Glutamatergic neuron (in vitro differentiated cells): ENCODE data around the gene TANC1. TPM values are rescaled to one million over a fixed set of nuclear protein-coding genes. Genes with fewer than 3 reads are reported as not detected.

Experiments
- DNase-seq: peaks from one replicate; pipeline ENCODE4 v3.0.0; 2022
- H3K27ac Mint-ChIP-seq: one replicate; pipeline ENCODE4 v1.8.0; 2020; ENCODE audit warnings: mild to moderate bottlenecking, mixed read lengths, inconsistent platforms; ENCODE audit not compliant: unreplicated experiment
- H3K27me3 Mint-ChIP-seq: one replicate; pipeline ENCODE4 v1.8.0; 2020; ENCODE audit warnings: mild to moderate bottlenecking, moderate library complexity, mixed read lengths, inconsistent platforms; ENCODE audit not compliant: unreplicated experiment
- H3K36me3 Mint-ChIP-seq: one replicate; pipeline ENCODE4 v1.8.0; 2020; ENCODE audit warnings: mild to moderate bottlenecking, mixed read lengths, inconsistent platforms; ENCODE audit not compliant: unreplicated experiment
- H3K4me1 Mint-ChIP-seq: one replicate; pipeline ENCODE4 v1.8.0; 2020; ENCODE audit warnings: mild to moderate bottlenecking, low read depth, mixed read lengths, inconsistent platforms; ENCODE audit not compliant: unreplicated experiment
- H3K4me3 Mint-ChIP-seq: one replicate; pipeline ENCODE4 v1.8.0; 2020; ENCODE audit warnings: mild to moderate bottlenecking, mixed read lengths, inconsistent platforms; ENCODE audit not compliant: unreplicated experiment
- H3K9me3 Mint-ChIP-seq: one replicate; pipeline ENCODE4 v1.8.0; 2020; ENCODE audit warnings: mild to moderate bottlenecking, moderate library complexity, mixed read lengths, inconsistent platforms; ENCODE audit not compliant: unreplicated experiment
- CTCF ChIP-seq: fragments of 200-600 bp; sonication (generic); IDR thresholded peaks from one replicate; pipeline ENCODE4 v1.5.0; 2021; ENCODE audit not compliant: partially characterized antibody, unreplicated experiment
- total RNA-seq: library from RNA; stranded (reverse); fragmentation: NEBNext Ultra II Directional; extraction: Animal tissue kit (Norgen Biotek cat#: 25700); gene quantifications from one replicate; pipeline ENCODE4 v1.2.1, GENCODE V29; 2021; ENCODE audit not compliant: unreplicated experiment

The TANC1 gene
- total RNA-seq, 1 donor from 2014 or later = 14.9 TPM

GRCh38 chr2:158955842-158956365, 12.5 kb upstream of the TANC1 start:
- no peak for DNase-seq
- no peaks in the 10 kb centered on the region for H3K27me3 Mint-ChIP-seq
- no peaks in the 10 kb centered on the region for H3K9me3 Mint-ChIP-seq

GRCh38 chr2:158958365-158958764, 10.1 kb upstream of the TANC1 start:
- H3K4me3 Mint-ChIP-seq = no peak overlapping the region
- no peak for DNase-seq
- H3K36me3 Mint-ChIP-seq = no peaks in the 10 kb centered on the region
- no peak for TF ChIP-seq CTCF
- no peaks in the 10 kb centered on the region for H3K4me1 Mint-ChIP-seq
- H3K27ac Mint-ChIP-seq = no peak overlapping the region
- no peaks in the 10 kb centered on the region for H3K27me3 Mint-ChIP-seq
- H3K9me3 Mint-ChIP-seq = no peaks in the 10 kb centered on the region

More at GRCh38 chr2:158955842-158956365, 12.5 kb upstream of the TANC1 start:
- no peak for TF ChIP-seq CTCF
- H3K4me1 Mint-ChIP-seq = no peaks in the 10 kb centered on the region
- no peaks in the 10 kb centered on the region for H3K36me3 Mint-ChIP-seq
- H3K4me3 Mint-ChIP-seq = no peak overlapping the region
- no peak overlapping the region for H3K27ac Mint-ChIP-seq

GRCh38 chr2:158960193-158960592, 8.2 kb upstream of the TANC1 start:
- no peaks in the 10 kb centered on the region for H3K36me3 Mint-ChIP-seq
- no peak overlapping the region for H3K27ac Mint-ChIP-seq
- no peak for TF ChIP-seq CTCF
- no peak overlapping the region for H3K4me3 Mint-ChIP-seq
- H3K4me1 Mint-ChIP-seq = peaks cover 3% of the 10 kb centered on the region
- no peaks in the 10 kb centered on the region for H3K9me3 Mint-ChIP-seq
- H3K27me3 Mint-ChIP-seq = no peaks in the 10 kb centered on the region
- no peak for DNase-seq

- Mint-ChIP-seq H3K27ac (no peak overlapping the region), H3K4me1 (peaks cover 16% of the 10 kb centered on the region), H3K9me3 (no peaks in the 10 kb centered on the region), H3K36me3 (no peaks in the 10 kb centered on the region), H3K27me3 (peaks cover under 1% of the 10 kb centered on the region), H3K4me3 (no peak overlapping the region)
- no peak for DNase-seq
- no peak for TF ChIP-seq CTCF
These were observed 6.4 kb upstream of the TANC1 start for GRCh38 chr2:158962074-158962473.

- Mint-ChIP-seq H3K36me3 (no peaks in the 10 kb centered on the region), H3K4me1 (peaks cover 18% of the 10 kb centered on the region), H3K27me3 (peaks cover 2% of the 10 kb centered on the region), H3K4me3 (no peak overlapping the region), H3K27ac (no peak overlapping the region), H3K9me3 (peaks cover 2% of the 10 kb centered on the region)
- no peak for DNase-seq
- no peak for TF ChIP-seq CTCF
These were observed 5.4 kb upstream of the TANC1 start for GRCh38 chr2:158963071-158963470.
